ENCODE results near the gene SKAP1. TPM values are rescaled to one million over a fixed set of nuclear protein-coding genes. Genes with fewer than 3 reads are reported as not detected.

Gene SKAP1
- total RNA-seq, 1 donor from 2014 or later, result not detected

DNA sequence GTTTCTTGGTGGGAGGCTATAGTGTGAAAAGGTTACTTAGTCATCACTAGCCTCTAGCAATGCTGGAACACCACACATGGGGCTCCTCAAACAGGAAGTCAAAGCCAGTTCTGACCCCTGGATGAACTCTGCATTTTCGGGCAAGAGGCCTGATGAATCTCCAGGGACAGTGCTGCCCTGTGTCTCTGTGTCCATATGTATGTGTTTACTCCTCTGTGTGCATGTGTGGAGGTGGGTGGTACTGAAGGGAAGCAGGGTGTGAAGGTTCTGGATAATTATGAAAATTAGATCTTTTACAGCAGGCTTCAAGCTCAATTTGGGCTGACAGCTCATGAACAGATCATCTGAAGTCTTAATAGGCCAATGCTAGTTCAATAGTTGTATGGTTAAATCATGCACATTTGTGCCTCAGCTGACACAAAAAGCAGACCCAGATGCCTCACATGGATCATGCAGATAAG, 188.9 kb downstream of the SKAP1 start:
- Mint-ChIP-seq H3K9me3 (ENCODE audit: unreplicated experiment) (no peaks in the 10 kb centered on the region), H3K27me3 (ENCODE audit: unreplicated experiment) (peaks cover 2% of the 10 kb centered on the region), H3K4me3 (ENCODE audit: unreplicated experiment) (peak overlapping the region; percentile 69), H3K27ac (ENCODE audit: unreplicated experiment) (peak overlapping the region; percentile 77), H3K36me3 (ENCODE audit: unreplicated experiment) (no peaks in the 10 kb centered on the region), H3K4me1 (ENCODE audit: low read depth, unreplicated experiment) (peaks cover 30% of the 10 kb centered on the region)
- no peak for DNase-seq
- TF ChIP-seq CTCF (IDR thresholded peaks at IDR 0.05; ENCODE audit: partially characterized antibody, unreplicated experiment), result no peak

- H3K27me3 Mint-ChIP-seq (ENCODE audit: unreplicated experiment), result peaks cover 2% of the 10 kb centered on the region
- H3K4me3 Mint-ChIP-seq (ENCODE audit: unreplicated experiment), result no peak overlapping the region
- H3K4me1 Mint-ChIP-seq (ENCODE audit: low read depth, unreplicated experiment), result peaks cover 30% of the 10 kb centered on the region
- H3K36me3 Mint-ChIP-seq (ENCODE audit: unreplicated experiment), result no peaks in the 10 kb centered on the region
- DNase-seq, result no peak
- no peak for TF ChIP-seq CTCF (IDR thresholded peaks at IDR 0.05; ENCODE audit: partially characterized antibody, unreplicated experiment)
- no peak overlapping the region for H3K27ac Mint-ChIP-seq (ENCODE audit: unreplicated experiment)
- H3K9me3 Mint-ChIP-seq (ENCODE audit: unreplicated experiment), result no peaks in the 10 kb centered on the region
These were observed 189.4 kb downstream of the SKAP1 start for GRCh38 chr17:48240562-48241130.

DNA sequence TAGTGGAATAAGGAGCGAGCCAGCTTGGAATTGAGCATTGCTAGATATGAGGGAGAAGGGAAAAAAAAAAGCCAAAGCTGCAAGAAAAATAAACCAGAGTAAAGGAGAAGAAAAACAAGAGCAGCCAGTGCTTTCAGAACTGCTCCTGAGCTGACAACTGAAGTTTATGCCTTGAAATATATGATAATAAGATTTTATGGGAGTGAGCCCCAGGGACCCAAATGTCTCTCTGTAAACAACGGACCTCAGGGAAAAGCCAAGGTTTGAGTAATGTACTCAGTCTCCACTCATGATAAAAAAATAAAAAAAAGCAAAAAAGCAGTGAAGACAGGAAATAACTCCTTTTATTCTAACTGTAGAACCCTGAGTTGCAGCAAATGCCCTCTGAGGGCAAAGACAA, 189.9 kb downstream of the SKAP1 start:
- H3K27me3 Mint-ChIP-seq (ENCODE audit: unreplicated experiment), result peaks cover 2% of the 10 kb centered on the region
- no peak for TF ChIP-seq CTCF (IDR thresholded peaks at IDR 0.05; ENCODE audit: partially characterized antibody, unreplicated experiment)
- H3K4me1 Mint-ChIP-seq (ENCODE audit: low read depth, unreplicated experiment), result peaks cover 30% of the 10 kb centered on the region
- peak overlapping the region; percentile 2 for H3K4me3 Mint-ChIP-seq (ENCODE audit: unreplicated experiment)
- H3K27ac Mint-ChIP-seq (ENCODE audit: unreplicated experiment), result no peak overlapping the region
- DNase-seq, result no peak
- no peaks in the 10 kb centered on the region for H3K36me3 Mint-ChIP-seq (ENCODE audit: unreplicated experiment)
- no peaks in the 10 kb centered on the region for H3K9me3 Mint-ChIP-seq (ENCODE audit: unreplicated experiment)

- Mint-ChIP-seq H3K4me1 (ENCODE audit: low read depth, unreplicated experiment) (peaks cover 28% of the 10 kb centered on the region), H3K9me3 (ENCODE audit: unreplicated experiment) (no peaks in the 10 kb centered on the region), H3K36me3 (ENCODE audit: unreplicated experiment) (no peaks in the 10 kb centered on the region), H3K4me3 (ENCODE audit: unreplicated experiment) (peak overlapping the region; percentile 28), H3K27me3 (ENCODE audit: unreplicated experiment) (peaks cover 4% of the 10 kb centered on the region), H3K27ac (ENCODE audit: unreplicated experiment) (peak overlapping the region; percentile 36)
- TF ChIP-seq CTCF (IDR thresholded peaks at IDR 0.05; ENCODE audit: partially characterized antibody, unreplicated experiment), result no peak
- no peak for DNase-seq
These were observed 190.4 kb downstream of the SKAP1 start for GRCh38 chr17:48239603-48239995.

DNA sequence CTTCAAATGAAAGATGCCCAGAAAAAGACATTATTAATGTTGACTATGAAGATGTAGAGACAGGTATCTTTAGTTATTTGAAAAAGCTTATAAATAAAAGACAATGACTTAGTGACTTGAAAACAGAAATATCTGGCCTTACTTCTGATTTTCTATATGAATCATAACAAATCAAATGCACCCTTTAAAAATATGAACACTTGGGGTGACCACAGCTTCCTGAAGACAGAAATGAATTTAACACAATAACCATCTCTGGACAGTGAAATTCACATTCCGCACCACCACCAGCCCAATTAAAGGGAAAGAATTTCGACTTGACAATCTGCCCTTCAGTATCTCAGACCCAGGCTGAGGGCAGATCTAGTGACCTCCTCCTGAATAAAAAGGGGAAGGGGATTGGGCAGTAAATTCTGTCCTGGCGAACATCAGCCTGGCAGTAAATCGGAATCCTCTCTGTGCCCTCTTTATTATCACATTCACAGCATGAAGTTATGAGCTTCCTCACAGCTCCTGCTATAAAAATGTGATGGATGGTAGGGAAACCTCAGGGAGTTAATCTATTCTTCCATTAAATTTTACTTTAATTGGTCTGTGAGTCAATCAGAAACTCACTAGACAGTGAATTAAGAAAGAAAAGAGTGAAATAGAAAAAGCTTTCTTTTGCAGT, 190.9 kb downstream of the SKAP1 start:
- Mint-ChIP-seq H3K36me3 (ENCODE audit: unreplicated experiment) (no peaks in the 10 kb centered on the region), H3K9me3 (ENCODE audit: unreplicated experiment) (no peaks in the 10 kb centered on the region), H3K4me3 (ENCODE audit: unreplicated experiment) (no peak overlapping the region), H3K4me1 (ENCODE audit: low read depth, unreplicated experiment) (peaks cover 23% of the 10 kb centered on the region), H3K27ac (ENCODE audit: unreplicated experiment) (no peak overlapping the region), H3K27me3 (ENCODE audit: unreplicated experiment) (peaks cover 4% of the 10 kb centered on the region)
- no peak for DNase-seq
- no peak for TF ChIP-seq CTCF (IDR thresholded peaks at IDR 0.05; ENCODE audit: partially characterized antibody, unreplicated experiment)
